DMS153 (cell line): Measurements from ENCODE around the gene STX10.
"Not testable (repeated sequence)": the region's sequence is repeated elsewhere in the genome, so short reads cannot be mapped to it uniquely, and the experiment has no call there.

Experiments
- DNase-seq: peaks from one replicate; lab custom pipeline; 2025; lab: John Stamatoyannopoulos, UW

Gene STX10

DNA sequence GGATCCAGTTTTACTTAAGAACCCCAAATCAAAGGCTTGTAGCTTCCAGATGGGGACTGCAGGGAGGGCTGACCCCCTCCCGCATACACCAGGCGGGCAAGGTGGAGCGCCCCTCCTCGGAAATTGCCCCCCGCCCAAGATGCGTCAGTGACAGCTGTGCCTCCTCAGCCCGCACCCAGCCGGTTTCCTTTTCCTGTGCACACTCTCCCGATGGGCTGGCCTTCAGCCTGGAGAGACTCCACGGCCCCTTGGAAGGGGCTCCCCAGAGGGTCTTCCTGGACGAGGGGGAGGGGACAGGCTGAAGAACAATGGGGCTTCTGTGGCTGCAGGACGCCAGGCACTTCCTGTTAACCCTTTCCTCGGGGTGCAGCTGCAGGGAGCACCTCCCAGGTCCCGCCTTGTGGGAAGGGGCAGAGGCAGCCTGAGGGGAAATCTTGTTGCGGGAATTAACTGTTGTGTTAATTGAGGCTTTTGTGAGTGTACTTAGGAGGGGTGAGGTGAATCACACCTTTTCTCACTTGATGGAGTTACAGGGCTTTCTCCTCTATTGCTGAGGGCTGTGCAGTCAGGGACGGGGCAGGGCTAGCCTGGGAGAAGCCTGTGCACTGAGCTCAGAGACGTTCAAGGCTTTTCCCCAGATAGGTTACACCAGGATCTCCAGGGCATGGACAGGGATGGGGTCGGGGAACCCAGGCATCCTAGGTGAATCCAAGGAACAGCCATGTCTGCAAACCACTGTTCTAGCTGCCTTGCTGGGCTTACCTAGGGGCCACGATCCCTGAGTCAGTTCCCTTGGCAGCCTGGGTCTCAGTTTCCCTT, 14.4 kb upstream of the STX10 start:
- DNase-seq = peak; percentile 68

DNA sequence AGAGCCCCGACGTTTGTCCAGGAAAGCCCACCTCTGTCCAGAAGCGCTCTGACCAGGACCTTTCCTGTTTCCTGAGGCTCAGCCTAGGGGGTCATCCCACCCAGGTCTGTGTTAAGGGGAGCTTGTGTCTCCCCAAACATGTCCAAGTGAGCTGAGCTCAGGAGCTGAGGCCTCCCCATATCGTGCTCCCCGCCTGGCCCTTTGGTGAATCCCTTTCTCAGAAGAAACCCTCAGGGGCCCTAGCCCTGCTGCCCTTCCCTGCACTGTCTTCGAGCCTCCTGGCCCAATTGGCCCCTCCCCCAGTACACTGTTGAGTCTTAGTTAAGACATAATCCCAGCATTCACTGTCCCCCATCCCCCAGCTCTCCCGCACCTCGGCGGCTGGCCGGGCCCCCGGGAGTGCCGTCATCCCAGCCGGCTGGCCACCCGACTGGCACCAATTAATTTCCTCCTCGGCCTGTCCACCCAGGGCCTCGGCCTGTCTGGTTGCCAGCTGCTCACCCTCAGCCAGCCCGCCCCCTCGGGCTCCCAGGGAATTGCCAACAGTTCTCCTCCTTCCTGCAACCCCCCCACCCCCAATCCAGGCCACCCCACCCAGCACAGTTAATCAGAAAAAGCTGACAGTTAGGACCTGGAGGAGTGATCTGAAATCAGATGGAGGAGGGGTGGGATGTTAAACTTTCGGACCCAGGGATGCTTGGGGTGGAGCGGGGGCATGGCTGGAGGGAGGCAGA, 13.6 kb upstream of the STX10 start:
- DNase-seq = peak; percentile 14

DNA sequence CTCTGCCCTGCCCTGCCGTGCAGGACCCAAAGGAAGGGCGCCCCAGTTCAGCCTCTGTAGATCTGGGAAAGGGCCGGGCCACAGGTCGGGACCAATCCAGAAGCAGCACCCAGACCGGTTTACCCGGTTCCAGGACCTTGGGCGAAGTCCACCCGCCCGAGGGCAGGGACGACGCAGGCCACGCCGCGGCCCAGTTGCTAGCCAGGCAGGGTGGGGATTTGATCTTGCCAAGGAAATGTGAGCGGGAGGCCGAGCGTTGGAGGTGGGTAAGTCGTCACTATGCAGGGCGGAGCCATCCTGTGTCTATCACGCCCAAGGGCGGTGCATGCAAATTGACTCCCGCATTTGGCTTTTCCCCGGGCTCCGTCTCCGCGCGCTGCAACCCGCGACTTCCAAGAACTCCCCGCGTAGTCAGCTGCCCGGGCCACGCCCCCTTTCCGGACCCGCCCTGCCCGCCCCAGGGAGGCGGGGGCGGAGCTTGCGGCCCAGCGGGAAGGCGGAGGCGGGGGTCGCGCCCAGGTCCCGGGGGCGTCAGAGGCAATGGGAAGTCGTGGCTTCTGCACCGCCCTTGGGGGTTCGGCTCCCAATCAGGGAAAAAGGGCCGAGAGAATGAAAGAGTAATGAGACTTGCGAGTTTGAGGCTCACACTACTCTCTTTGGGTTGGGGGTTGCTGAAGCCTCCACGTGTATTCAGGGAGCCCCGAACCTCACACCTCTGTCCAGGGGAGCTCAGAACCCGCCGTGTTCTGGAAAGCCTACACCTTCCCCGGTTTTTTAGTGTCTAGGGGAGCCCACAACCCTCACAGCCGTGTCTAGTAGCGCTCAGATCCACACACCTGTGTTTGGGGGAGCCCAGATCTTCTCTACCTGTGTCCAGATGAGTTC, 12.8 kb upstream of the STX10 start:
- peak; percentile 95 for DNase-seq

DNA sequence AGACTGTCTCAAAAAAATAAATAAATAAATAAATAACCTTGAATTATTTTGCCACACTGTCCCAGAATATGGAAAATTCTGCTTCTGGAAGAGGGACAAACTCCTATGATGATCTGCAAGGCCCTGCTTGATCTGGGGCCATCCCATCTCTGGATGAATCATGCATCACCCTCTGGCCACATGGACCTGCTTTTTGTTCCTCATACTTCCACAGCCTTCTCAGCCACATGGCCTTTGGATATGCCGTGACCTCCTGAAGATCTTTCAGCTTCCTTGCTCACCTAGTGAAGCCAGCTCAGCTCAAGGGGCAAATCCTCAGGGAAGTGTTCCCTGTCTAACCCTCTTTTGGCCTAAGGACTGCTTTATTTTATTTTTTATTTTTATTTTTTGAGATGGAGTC, 10.4 kb upstream of the STX10 start:
- DNase-seq = no peak

DNA sequence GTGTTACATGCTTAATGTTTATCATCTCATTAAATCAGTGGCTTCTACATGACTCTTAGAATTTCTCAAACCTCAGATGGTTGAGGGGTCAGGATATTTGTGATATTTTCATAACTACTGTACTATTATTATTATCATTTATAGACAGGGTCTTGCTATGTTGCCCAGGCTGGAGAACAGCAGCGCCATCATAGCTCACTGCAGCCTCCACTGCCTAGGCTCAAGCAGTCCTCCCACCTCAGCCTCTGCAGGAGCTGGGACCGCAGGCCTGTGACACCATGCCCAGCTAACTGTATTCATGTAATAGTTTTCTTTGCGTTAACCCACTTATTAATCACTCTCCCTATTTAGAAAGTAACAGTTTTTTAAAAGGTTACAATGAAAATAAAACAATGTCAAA, 9.5 kb upstream of the STX10 start:
- DNase-seq = no peak

DNA sequence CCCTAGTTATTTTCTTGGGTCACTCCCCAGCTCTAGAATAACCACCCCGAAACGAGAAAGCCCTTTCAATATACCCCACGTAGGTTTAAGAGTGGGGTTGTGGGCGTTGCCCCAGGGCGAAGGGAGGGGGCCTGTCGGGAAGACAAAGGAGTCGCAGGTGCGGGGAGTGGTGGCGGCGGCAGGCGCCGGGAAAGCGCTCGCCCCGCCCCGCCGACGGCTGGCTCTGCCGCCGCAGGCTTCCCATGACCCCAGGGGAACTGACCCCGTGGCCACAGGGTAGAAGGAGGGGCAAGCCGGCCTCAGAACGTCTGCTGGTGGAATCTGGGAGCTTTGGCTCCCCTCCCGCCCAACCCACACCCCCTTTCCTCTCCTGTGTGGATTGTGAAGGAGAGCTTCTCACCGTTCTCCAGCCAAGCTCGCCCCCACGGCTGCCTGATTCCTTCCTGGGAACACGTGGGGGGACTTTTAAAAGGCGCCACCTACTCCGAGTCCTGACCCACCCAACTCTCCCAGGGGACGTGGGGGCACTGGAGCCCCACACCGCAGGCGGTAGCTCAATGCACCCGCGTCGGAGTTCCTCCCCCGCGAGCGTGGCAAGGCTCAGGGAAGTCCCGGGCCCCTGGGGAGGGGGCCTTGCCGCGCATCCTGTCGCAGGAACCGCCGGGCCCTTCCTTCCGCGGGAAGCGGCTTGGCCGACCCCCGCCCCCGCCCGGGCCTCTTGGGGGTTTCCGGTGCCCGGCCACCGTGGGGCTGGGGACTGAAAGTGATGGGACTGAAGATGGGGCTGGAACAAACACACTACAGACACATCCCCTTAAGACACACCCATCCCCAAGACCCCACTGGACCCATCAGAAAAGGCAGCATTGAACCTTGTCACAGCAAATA, 5.5 kb upstream of the STX10 start:
- peak; percentile 49 for DNase-seq

- peak; percentile 82 for DNase-seq
Measured at GRCh38 chr19:13154911-13155471, 4.8 kb upstream of the STX10 start.

GRCh38 chr19:13154241-13154778, 4.1 kb upstream of the STX10 start:
- DNase-seq = no peak

DNA sequence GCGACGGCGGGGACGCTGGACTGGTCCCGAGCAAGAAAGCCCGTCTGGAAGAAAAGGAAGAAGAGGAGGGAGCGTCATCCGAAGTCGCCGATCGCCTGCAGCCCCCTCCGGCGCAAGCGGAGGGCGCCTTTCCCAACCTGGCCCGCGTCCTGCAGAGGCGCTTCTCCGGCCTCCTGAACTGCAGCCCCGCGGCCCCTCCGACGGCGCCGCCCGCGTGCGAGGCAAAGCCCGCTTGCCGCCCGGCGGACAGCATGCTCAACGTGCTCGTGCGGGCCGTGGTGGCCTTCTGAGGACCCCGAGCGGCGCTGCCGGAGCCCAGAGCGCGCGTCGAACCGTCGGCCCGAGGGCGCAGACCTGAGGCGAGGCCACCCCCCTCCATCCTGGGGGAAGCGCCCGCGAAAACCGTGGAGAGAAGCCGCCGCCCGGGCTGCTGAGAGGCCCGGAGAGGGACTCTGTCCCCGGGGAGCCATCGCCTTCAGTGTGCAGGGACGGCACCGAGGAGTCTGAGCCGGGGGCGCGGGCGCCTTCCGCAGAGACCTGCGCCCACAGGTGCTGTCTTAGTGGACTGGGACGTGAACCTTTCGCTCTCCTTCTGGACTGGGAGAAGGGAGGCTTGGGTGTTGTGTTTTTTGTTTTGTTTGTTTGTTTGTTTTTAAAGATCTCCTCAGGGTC, 3.5 kb upstream of the STX10 start:
- DNase-seq = peak; percentile 13

DNA sequence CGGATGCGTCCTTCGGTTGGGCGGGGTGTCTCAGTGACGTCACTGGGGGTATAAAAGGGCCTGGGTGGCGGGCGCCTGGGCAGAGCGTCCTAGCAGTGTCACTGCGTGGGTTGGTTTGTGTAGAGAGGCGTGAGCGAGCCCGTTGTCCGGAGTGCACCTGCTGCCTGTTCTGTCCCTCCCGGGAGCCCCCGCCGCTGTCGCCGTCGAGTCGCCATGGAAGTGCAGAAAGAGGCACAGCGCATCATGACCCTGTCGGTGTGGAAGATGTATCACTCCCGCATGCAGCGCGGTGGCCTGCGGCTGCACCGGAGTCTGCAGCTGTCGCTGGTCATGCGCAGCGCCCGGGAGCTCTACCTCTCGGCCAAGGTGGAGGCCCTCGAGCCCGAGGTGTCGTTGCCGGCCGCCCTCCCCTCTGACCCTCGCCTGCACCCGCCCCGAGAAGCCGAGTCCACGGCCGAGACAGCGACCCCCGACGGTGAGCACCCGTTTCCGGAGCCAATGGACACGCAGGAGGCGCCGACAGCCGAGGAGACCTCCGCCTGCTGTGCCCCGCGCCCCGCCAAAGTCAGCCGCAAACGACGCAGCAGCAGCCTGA, 2.9 kb upstream of the STX10 start:
- peak; percentile 89 for DNase-seq

DNA sequence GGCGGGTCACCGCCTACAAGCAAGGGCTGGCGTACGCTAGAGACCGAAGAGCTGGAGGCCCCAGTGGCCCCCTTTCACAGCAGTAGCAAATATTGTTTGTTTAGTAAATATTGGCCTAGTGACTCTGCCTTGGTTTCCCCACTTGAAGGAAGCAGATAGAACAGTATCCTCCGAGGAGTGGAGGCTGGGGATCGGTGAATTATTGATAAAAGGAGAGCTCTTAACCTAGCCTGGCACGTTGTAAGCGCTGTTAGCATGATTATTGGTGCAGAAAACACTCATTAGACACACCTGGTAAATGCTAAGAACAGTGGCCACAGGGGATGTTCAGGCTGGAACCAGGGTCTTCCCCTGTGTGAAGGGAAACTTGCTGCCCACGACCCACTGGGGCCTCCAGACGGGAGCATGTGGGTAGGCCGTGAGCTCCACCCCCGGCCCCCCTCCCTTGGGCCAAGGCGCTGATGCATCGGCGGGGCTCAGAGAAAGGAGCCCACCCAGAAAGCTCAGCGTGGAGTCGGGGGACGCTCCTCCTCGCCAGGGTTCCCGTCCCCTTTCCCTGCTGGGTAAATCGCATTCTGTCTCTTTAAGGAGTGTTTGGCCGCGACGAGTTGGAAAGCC, 2.3 kb upstream of the STX10 start:
- DNase-seq = no peak

DNA sequence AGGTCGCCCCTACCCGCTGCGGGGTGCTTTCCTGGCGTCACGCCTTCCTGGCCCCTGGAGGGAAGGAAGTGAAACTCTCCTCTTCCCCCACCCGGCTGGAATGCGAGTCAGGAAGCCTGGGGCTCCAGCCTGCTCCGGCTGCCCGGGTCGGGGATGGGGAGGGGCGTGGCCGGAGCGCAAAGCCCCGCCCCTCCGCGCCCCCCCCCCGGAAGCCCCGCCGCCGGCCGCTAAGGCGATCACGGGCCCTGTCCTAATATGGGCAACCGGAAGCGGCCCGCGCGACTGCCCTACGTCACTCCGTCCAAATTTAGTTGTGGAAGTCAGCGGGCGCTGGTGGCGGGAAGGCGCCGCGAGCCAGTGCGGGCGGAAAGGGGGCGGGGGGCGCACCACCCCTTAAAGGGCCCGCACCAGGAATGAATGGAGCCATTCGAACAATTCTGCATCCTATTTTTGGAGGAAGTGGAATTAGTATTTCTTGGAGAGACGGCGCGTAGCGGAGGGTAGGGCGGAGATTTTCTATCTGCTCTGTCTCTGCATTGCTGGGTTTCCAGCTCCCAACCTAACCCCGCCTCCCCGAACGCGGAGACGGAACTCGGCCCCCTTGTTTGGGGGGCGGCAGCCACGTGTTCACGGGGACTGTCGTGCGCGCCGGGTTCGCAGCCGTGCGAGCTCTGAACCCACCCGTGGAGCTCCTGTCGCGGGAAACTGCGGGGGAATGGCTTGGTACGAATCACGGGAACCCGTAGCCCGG, 1.6 kb upstream of the STX10 start:
- DNase-seq = peak; percentile 94

DNA sequence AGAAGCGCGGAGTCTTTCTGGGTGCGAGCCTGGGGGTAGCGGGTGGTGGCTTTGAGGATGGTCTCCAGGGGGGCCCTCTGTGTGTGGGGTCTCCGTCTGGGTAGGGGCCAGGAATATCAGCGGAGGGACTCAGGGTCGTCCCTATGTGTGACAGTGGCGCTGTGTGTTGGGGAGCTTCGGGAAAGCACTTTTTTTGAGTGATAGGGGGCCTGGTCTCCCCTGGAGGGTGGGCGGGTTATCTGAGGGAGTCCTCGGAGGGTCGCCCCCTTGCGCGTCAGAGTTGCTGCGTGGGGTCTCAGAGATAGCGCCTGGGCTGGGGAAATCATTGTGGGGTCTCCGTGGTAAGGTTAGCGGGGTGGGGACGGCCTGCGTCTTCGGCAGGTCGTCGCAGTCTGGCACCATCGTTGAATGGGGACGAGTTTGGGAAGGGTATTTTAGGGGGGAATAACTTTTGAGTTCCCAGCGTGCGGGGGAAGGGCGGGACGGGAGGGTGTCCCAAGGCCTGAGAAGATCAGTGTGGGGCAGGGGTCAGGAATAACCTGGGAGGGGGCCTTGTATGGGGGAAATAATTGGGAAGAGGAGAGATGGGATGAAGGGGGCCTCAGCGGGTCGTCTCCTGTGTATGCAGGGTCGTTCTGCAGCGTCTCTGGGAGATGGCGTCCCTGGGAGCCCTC, 893 bp upstream of the STX10 start:
- no peak for DNase-seq

- no peak for DNase-seq
Measured at GRCh38 chr19:13149628-13150186, 468 bp downstream of the STX10 start.

GRCh38 chr19:13149173-13149627, 975 bp downstream of the STX10 start:
- not testable (repeated sequence) for DNase-seq

GRCh38 chr19:13146763-13147563, 3.2 kb downstream of the STX10 start:
- DNase-seq = no peak
